ENCODE measurements around the gene TTC21A.

The TTC21A gene

GRCh38 chr3:39181408-39182335, 74.2 kb downstream of the TTC21A start:
- DNase-seq: no peak

GRCh38 chr3:39183211-39184080, 76.0 kb downstream of the TTC21A start:
- DNase-seq: no peak

GRCh38 chr3:39184081-39184967, 76.8 kb downstream of the TTC21A start:
- DNase-seq: no peak

- no peak for DNase-seq
Measured at GRCh38 chr3:39184968-39185285, 77.4 kb downstream of the TTC21A start.

- DNase-seq: no peak
Measured at GRCh38 chr3:39185326-39185958, 78.0 kb downstream of the TTC21A start.

GRCh38 chr3:39185959-39186691, 78.6 kb downstream of the TTC21A start:
- DNase-seq: no peak

GRCh38 chr3:39186692-39187151, 79.2 kb downstream of the TTC21A start:
- no peak for DNase-seq

GRCh38 chr3:39187372-39188155, 80.1 kb downstream of the TTC21A start:
- DNase-seq: no peak
